BJ (cell line): Measurements from ENCODE around the gene PACSIN2. TPM values are rescaled to one million over a fixed set of nuclear protein-coding genes. Genes with fewer than 3 reads are reported as not detected.

ENCODE experiments used
- CTCF ChIA-PET: fragments of 350-600 bp; formaldehyde crosslinking; extraction: SDS; loops from one replicate; lab custom pipeline; 2021; ENCODE audit warnings: antibody characterized with exemption, inconsistent platforms; lab: Yijun Ruan, JAX
- POLR2A ChIA-PET: fragments of 300-600 bp; sonication (Branson Sonifier 250); formaldehyde crosslinking; extraction: SDS; loops from one replicate; lab custom pipeline; 2021; ENCODE audit warnings: antibody characterized with exemption; lab: Charles Lee
- DNase-seq: peaks from one replicate; pipeline ENCODE4 v3.0.0-alpha.2; 2011; ENCODE audit warnings: low read depth
- H3K27me3 ChIP-seq: 2 replicates; pipeline ENCODE4 v1.6.0; 2011; ENCODE audit warnings: low read length; ENCODE audit not compliant: control insufficient read depth, insufficient read depth
- H3K36me3 ChIP-seq: 2 replicates; pipeline ENCODE4 v1.5.1; 2011; ENCODE audit warnings: low read length; ENCODE audit not compliant: control insufficient read depth, insufficient read depth
- H3K4me3 ChIP-seq: 2 replicates; pipeline ENCODE4 v1.5.1; 2011; ENCODE audit warnings: low read depth, mild to moderate bottlenecking, control low read depth, low read length
- polyA plus RNA-seq: library from polyadenylated mRNA; depleted of rRNA; stranded (reverse); fragments of >200 nt; gene quantifications from 2 replicates; pipeline ENCODE4 v1.2.3, GENCODE V29; 2011
- TF ChIP-seq, protein P1 (sequence below): IDR thresholded peaks from 2 replicates; pipeline ENCODE4 v1.5.1; 2011; ENCODE audit warnings: low read depth, mild to moderate bottlenecking, control low read depth, inconsistent platforms, low read length, moderate library complexity; ENCODE audit not compliant: insufficient read depth

PACSIN2 gene
- polyA plus RNA-seq, 1 experiment, result 86.3 TPM

DNA sequence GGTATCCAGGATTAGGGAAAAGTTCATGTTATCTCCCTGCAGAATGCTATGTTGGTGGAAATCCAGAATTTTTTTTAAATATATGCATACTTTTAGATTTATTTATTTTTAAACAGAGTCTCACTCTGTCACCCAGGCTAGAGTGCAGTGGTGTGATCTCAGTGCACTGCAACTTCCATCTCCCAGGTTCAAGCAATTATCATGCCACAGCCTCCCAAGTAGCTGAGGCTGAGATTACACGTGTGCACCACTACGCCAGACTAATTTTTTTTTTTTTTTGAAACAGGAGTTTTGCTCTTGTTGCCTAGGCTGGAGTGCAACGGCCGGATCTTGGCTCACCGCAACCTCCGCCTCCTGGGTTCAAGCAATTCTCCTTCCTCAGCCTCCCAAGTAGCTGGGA, 2.6 kb downstream of the PACSIN2 start:
- no peaks in the 10 kb centered on the region for H3K36me3 ChIP-seq
- H3K27me3 ChIP-seq, result no peaks in the 10 kb centered on the region
- POLR2A ChIA-PET, result no interaction called here
- DNase-seq, result no peak
- TF ChIP-seq, protein P1, sequence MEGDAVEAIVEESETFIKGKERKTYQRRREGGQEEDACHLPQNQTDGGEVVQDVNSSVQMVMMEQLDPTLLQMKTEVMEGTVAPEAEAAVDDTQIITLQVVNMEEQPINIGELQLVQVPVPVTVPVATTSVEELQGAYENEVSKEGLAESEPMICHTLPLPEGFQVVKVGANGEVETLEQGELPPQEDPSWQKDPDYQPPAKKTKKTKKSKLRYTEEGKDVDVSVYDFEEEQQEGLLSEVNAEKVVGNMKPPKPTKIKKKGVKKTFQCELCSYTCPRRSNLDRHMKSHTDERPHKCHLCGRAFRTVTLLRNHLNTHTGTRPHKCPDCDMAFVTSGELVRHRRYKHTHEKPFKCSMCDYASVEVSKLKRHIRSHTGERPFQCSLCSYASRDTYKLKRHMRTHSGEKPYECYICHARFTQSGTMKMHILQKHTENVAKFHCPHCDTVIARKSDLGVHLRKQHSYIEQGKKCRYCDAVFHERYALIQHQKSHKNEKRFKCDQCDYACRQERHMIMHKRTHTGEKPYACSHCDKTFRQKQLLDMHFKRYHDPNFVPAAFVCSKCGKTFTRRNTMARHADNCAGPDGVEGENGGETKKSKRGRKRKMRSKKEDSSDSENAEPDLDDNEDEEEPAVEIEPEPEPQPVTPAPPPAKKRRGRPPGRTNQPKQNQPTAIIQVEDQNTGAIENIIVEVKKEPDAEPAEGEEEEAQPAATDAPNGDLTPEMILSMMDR, result no peak
- CTCF ChIA-PET, result interaction anchor here (0.9 to 1.3 kb wide), 4 partner anchors 9 to 78 kb away, joined by 3 to 4 read pairs (median 3); no protein-coding TSS in a partner anchor
- no peak overlapping the region for H3K4me3 ChIP-seq

DNA sequence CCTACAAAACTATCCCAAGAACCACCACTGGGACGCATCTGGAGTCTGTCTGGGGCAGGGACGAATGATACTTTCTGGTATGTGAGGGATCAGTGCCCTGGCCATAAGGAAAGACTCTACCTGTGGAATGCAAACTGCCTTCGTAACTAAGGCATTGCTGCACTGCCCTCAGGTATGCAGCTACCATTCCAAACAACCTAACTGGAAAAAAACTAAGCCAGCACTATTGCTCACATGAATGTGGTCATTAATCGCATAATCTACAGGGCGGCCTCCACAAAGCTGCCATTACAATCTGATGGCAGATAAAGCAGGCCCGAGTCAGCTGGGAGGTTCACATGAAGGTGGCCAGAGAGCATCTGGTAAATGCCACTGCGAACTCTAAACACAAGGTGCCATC, 3.9 kb downstream of the PACSIN2 start:
- Histone ChIP-seq H3K36me3 (no peaks in the 10 kb centered on the region), H3K4me3 (no peak overlapping the region), H3K27me3 (no peaks in the 10 kb centered on the region)
- TF ChIP-seq, protein P1, result no peak
- ChIA-PET CTCF (interaction anchor here (0.6 kb wide), 1 partner anchor 949 kb away, joined by 3 read pairs; no protein-coding TSS in a partner anchor), POLR2A (no interaction called here)
- no peak for DNase-seq

DNA sequence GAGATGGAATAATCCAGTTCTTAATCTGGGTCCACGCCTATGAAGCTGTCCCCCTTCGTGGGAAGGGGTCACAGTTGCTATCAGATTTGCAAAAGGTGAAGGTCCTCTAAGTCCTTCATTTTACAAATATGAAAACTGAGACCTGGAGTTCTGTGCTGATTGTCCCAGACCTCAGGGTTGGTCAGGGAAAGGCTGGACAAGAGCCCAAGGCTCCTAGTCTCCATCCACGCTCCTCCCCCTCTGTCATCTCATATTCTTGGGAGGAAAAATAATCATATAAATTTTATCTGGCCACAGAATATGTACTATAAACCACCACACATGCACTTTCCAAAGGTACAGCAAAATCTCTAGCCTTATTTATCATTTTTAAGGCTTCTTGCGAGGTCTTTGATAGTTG, 5.5 kb downstream of the PACSIN2 start:
- Histone ChIP-seq H3K4me3 (no peak overlapping the region), H3K36me3 (no peaks in the 10 kb centered on the region), H3K27me3 (no peaks in the 10 kb centered on the region)
- no peak for DNase-seq
- ChIA-PET POLR2A (no interaction called here), CTCF (interaction anchor here (1.0 kb wide), 1 partner anchor 18 kb away, joined by 3 read pairs; no protein-coding TSS in a partner anchor)
- TF ChIP-seq, protein P1, result no peak

DNA sequence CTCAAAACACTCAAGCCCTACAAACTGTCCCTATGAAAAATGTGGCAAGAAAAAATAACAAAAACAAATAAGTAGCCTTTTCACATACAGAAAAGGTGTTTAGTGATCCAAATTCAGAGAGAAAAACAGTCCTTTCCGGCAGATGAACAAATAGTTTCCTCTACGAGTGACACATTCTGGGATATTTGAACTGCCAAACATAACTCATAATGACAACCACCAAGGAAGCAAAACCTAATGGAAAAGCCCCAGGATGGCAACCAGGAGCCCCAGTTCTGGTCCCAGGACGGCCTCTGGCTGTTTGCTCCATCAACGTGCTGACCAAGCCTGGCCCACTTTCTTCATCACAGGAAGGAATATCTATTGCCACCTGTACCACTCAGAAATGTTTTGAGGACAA, 6.0 kb downstream of the PACSIN2 start:
- ChIA-PET POLR2A (no interaction called here), CTCF (interaction anchor here (1.0 kb wide), 1 partner anchor 17 kb away, joined by 3 read pairs; no protein-coding TSS in a partner anchor)
- TF ChIP-seq, protein P1, result no peak
- no peak overlapping the region for H3K4me3 ChIP-seq
- DNase-seq, result no peak
- H3K27me3 ChIP-seq, result no peaks in the 10 kb centered on the region
- H3K36me3 ChIP-seq, result no peaks in the 10 kb centered on the region

DNA sequence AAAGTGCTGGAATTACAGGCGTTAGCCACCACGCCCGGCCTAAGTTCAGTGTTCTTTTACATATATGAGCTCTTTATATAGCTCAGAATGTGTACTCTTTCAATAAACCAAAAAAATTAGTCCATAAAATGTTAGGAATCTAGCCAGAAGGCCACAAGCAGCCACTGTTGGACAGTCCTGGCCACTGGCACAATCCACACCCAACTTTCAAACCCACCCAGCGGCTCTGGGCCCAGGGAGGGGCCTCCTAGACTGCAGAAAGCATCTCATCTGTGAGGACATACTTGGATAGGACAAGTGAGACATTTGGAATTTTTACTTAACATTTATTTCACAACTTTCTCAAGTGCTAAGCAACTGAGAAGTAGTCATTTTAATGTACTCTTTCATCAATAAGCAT, 6.4 kb downstream of the PACSIN2 start:
- TF ChIP-seq, protein P1, result no peak
- POLR2A ChIA-PET, result no interaction called here
- DNase-seq, result no peak

More for the DNA sequence above, 6.4 kb downstream of the PACSIN2 start:
- no peaks in the 10 kb centered on the region for H3K27me3 ChIP-seq
- CTCF ChIA-PET, result interaction anchor here (0.9 to 2.0 kb wide), 3 partner anchors 19 to 52 kb away, joined by 3 to 7 read pairs (median 7); no protein-coding TSS in a partner anchor
- no peaks in the 10 kb centered on the region for H3K36me3 ChIP-seq
- H3K4me3 ChIP-seq, result no peak overlapping the region
